ENCODE results near the gene FABP6.
"Not testable (repeated sequence)": the region's sequence is repeated elsewhere in the genome, so short reads cannot be mapped to it uniquely, and the experiment has no call there.

Gene FABP6

GRCh38 chr5:160221082-160221481 is 8.2 kb upstream of the FABP6 start:
- no peak for DNase-seq (ENCODE audit: low spot score)

DNA sequence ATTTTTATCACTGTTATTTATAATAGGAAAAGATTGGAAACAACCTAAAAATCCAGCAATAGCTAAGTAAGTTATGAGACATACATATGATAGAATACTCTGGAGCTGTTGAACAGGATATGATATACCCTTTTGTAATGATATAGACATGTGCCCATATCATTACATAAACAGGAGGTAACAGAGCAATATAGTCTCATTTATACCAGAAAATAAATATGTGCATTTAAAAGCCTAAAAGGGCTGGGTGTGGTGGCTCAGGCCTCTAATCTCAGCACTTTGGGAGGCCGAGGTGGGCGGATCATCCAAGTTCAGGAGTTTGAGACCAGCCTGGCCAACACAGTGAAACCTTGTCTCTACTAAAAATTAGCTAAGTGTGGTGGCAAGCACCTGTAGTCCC is 2.3 kb upstream of the FABP6 start:
- DNase-seq (ENCODE audit: low spot score) = no peak

DNA sequence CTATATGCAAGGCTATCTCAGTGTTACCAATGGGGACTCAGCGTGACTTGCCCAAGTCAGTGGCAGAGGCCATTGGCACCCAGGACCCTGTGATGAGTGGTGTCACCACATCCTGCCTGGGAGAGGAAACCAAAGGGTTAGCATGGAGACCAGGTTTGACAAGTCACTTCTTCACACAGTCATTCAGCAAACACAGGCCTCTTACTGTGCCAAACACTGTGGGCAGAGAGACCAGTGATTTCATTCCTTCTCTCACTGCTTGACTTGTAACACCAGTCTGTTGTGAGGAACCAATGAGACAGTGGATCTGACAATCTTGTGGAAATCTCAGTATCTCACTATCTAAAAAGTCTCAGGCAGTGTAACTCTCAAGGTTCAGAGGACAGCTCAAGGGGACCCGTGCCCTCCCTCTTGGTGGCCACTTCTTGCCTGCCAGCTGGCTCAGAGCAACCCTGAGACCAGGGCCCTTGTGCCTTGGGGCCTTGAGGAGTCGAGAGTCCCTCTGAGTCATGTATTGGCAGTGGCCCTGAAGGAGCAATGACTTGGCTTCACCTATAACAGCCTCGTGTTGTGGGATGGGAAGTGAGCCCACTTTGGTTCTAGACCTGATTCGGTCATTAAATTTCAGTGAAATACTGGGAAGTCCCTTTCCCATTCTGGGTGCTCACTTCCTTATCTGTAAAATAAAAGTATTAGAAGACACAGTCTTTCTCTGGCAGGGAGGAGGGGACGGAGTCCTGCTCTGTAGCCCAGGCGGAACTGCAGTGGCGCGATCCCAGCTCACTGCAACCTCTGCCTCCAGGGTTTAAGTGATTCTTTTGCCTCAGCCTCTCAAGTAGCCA is 1.6 kb downstream of the FABP6 start:
- DNase-seq (ENCODE audit: low spot score) = peak; percentile 9

GRCh38 chr5:160231783-160232342 is 2.6 kb downstream of the FABP6 start:
- no peak for DNase-seq (ENCODE audit: low spot score)

GRCh38 chr5:160233215-160233614 is 3.9 kb downstream of the FABP6 start:
- no peak for DNase-seq (ENCODE audit: low spot score)

DNA sequence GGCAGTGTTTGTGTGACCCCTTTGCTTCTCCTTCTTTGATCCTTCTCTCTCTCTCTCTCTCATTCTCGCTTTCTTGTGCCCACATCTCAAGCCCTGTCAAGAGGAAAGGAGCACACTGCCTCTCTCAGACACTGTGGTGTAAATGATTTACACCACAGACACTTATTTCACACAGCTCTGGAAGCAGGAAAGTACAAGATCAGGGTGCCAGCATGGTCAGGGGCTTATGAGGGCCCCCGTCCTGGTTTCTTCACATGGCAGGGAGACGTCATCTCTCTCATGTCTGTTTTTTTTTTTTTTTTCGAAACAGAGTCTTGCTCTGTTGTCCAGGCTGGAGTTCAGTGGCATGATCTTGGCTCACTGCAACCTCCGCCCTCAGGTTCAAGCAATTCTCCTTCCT is 6.4 kb downstream of the FABP6 start:
- no peak for DNase-seq (ENCODE audit: low spot score)

GRCh38 chr5:160237571-160238093 is 8.3 kb downstream of the FABP6 start:
- no peak for DNase-seq (ENCODE audit: low spot score)

DNA sequence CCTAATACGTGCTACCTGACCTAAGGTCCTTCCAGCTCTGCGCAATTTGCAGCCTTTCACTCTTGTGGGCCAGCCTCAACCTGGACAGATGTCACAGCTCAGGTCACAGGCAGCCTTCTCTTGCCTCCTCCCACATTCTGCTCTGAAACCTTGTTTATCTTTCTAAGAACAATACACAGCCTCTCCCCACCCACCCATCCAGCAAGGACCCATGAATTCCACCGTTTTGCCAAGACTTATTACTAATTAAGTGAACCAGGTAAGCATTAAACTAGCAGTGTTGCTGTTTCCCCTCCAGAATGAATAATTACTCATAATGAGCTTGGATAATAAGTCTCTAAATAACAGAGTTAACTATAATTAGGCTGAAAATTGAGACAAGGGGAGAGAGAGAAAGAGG is 11.0 kb downstream of the FABP6 start:
- no peak for DNase-seq (ENCODE audit: low spot score)

DNA sequence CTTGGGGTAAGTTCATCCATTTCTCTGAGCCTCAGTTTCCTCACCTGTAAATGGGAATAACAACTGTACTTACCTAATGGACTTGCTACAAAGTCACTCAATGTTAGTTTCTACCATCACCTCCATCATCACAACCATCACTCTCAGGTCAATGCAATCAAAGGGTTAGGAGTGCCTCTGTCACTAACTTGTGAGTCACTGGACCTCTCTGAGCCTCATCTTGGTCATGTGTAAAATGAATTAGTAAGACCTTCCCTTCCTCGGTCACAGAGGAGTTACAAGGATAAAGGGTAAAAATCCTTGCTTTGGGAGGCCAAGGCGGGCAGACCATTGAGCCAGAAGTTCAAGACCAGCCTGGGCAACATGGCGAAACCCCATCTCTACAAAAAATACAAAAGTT is 12.8 kb downstream of the FABP6 start:
- no peak for DNase-seq (ENCODE audit: low spot score)

DNA sequence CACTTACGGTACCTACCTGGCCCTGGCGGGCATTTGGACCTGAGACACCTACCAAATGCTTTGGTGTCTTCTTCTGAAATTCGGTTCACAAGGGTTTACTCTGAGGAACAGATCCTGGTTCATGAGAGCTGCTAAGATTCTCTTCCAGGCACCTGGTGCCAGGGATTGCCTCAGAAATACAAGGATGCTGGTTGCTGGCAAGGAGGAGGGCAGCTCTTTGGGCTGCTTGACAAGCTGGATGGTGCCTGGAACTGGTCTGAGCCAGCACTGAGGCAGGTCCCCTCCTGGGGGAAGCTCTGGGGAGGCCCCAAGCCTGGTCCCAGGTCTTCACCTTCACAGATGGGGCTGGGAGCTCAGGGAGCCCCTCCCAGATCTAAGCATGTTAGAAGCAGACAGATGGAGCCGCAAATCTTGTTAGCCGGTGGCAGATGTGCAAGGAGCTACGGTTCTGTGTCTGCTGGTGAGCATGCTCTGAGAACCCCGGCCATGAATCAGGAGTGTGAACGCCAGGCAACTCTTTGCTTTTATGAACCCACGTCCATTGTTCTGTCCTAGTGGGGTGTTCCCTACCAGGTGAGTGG is 16.3 kb downstream of the FABP6 start:
- no peak for DNase-seq (ENCODE audit: low spot score)

GRCh38 chr5:160249570-160249969 is 20.3 kb downstream of the FABP6 start:
- not testable (repeated sequence) for DNase-seq (ENCODE audit: low spot score)

DNA sequence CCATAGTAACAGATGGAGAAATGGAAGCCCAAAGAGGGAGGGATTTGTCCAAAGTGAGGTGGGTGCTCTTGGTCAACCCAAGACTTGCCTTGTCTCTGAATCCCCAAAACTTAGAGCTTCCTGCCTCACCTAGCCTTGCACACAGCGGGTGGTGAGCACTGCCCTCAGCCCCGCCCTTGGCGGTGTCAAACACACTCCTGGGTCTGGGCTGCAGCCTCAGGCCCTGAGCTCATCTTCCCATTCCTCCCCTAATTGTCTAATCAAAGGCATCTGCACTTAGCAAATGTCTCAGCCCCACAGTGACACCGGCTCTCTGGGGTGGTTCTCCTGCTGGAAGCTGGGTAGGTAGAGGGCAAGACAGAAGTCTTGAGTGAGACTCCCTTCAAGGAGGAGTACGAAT is 20.9 kb downstream of the FABP6 start:
- no peak for DNase-seq (ENCODE audit: low spot score)

- DNase-seq (ENCODE audit: low spot score) = no peak
Observed at GRCh38 chr5:160250826-160251225, 21.5 kb downstream of the FABP6 start.

DNA sequence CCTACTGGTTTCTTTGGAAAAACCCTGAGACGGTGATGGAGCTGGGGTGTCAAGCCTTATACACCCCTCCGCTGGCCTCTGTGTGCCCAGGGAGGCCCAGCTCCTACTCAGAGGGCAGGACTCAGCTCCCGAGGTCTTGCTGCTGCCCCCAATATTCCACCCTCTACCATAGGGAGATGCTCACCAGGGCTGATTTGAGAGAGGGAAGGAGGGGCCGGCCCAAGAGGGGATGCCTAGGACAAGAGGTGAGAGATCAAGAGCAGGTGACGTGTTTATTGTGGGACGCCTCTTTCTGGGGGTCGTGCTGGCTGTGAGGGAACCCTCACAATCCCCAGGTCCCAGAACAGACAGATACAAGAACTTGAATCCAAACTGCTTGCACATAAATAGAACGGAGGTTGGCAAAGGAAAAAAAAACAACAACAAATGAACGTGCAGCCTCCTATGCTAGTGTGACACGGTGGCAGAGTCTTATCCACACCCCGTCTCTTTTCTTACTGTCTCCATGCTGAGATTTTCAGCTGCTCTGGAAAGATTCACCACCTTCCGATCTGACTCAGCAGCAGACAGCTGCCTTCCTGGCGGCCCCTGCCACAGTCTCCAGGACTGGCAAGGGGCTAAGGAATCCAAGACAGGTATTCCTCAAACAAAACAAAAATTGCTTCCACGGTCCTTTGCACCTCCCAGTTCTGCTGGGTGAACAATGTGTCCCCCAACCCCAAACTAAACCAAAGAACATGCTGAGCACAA is 22.3 kb downstream of the FABP6 start:
- DNase-seq (ENCODE audit: low spot score) = no peak

DNA sequence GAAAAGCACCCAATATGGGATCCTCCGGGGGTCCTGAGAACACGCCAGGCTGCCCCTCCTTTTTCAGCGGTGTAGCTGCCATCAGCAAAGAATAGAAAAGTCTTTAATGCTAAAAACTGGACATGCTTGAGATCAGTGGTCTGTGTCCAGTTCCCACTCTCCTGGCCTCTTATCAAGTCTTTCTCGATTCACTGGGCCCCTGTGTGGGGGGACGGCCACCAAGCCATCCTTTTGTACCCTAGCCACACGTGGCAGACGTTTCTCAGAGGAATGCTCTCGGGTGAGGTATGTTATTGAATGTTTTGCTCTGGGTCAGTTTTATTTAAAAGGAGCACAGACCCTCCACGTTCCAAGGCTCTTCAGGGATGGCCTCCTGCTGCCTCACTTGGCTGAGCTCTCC is 23.6 kb downstream of the FABP6 start:
- no peak for DNase-seq (ENCODE audit: low spot score)

DNA sequence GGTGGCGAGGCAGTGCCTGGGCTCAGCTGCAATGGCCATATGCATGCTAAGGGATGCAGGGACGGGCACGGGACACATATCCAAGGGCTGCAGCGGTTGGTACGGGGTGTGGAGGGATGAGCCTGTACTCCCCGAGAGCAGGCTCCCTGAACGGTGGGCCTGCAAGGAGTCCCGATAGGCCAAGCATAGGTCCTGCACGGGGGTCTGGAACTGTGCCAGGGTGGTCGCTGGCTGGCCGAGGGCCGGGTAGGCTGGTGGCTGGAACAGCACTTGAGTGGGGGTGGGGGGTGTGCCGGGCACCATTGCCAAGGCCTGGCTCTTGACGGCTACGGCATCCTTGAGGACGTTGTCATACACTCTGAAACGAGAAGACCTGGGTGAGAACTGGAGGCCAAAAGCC is 24.1 kb downstream of the FABP6 start:
- DNase-seq (ENCODE audit: low spot score) = no peak

DNA sequence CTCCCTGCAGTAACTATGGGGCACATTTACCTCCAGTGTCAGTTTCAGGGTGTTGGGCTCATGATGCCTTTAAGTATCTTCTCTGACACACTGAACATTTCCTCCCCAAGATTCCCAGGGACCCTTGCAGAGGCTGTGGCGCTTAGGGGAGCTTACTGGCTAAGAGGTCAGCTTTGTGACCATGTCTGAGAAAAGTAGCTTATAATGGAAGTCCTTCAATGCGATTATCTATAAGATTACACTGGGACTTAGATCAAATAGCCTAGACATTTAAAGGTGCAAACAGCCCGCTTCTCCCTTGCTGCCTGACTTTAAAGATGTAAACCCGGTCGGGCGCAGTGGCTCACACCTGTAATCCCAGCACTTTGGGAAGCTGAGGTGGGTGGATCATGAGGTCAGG is 25.4 kb downstream of the FABP6 start:
- no peak for DNase-seq (ENCODE audit: low spot score)

- no peak for DNase-seq (ENCODE audit: low spot score)
Observed at GRCh38 chr5:160259341-160259740, 30.0 kb downstream of the FABP6 start.

DNA sequence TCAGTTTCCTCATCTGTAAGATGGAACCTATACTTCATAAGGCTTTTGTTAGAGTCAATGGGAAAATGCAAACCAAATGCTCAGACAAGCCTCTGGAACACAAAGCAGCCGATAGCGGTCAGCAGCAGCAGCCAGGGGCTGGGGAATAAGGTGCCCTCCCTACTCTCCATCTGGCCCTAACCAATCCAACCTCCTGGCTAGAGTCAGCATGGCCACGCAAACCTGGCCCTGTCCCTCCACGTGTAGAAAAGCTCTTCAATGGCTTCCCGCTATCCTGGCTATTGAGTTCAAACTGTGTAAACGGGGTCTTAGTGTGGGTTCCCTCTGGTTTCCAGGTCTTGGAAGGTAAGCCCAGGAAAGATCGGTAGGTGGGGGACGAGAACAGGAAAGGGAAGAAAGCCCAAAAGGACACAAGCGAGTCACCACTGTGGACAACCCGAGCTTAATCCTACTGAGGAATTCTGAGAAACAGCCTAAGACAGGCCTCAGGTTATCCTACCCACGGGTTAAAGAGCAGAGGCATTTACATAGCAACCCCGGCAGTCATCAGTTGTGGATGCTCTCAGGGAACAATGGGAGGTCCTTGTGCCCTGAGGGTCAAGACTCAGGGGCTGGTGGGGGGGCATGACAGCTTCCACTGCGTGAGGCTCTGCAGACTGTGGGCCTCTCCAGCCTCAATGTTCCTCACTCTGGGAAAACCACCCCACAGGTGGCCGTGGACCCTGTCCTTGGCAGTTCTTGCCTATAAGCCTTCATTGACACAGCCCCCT is 30.9 kb downstream of the FABP6 start:
- no peak for DNase-seq (ENCODE audit: low spot score)

GRCh38 chr5:160260881-160261815 is 31.8 kb downstream of the FABP6 start:
- DNase-seq (ENCODE audit: low spot score) = no peak
